GM23338 (cell line): ENCODE data around the gene FZD4. TPM values are rescaled to one million over a fixed set of nuclear protein-coding genes. Genes with fewer than 3 reads are reported as not detected.

Experiments used
- ATAC-seq: fragments of 200-7000 bp; cut with Tn5 transposase; 3 replicates; pipeline ENCODE4 v1.9.1; 2020
- DNase-seq: peaks from one replicate; pipeline ENCODE4 v3.0.0-alpha.2; 2015; ENCODE audit warnings: low spot score
- H2AFZ ChIP-seq: fragments of 200-600 bp; sonication (generic); 2 replicates; pipeline ENCODE4 v1.8.0; 2016; ENCODE audit warnings: antibody characterized with exemption, mild to moderate bottlenecking, moderate library complexity
- H3F3A ChIP-seq: fragments of 200-600 bp; sonication (generic); replicated peaks from 2 replicates; pipeline ENCODE4 v1.8.0; 2017; ENCODE audit warnings: antibody characterized with exemption, mixed run types, low read depth
- H3K27ac ChIP-seq: fragments of 200-600 bp; sonication (generic); 2 replicates; pipeline ENCODE4 v1.6.1; 2016; ENCODE audit warnings: low read depth
- H3K27me3 ChIP-seq: fragments of 200-600 bp; sonication (generic); 2 replicates; pipeline ENCODE4 v1.8.0; 2016; ENCODE audit warnings: mild to moderate bottlenecking, mixed run types, moderate library complexity; ENCODE audit not compliant: insufficient read depth
- H3K36me3 ChIP-seq: fragments of 200-600 bp; sonication (generic); 2 replicates; pipeline ENCODE4 v1.8.0; 2016; ENCODE audit warnings: mild to moderate bottlenecking; ENCODE audit not compliant: insufficient read depth
- H3K4me1 ChIP-seq: fragments of 200-600 bp; sonication (generic); 2 replicates; pipeline ENCODE4 v1.8.0; 2016; ENCODE audit warnings: mild to moderate bottlenecking, moderate library complexity; ENCODE audit not compliant: insufficient read depth
- H3K4me2 ChIP-seq: fragments of 200-600 bp; sonication (generic); 2 replicates; pipeline ENCODE4 v1.7.1; 2017; ENCODE audit warnings: mixed run types
- H3K4me3 ChIP-seq: fragments of 200-600 bp; sonication (generic); 2 replicates; pipeline ENCODE4 v1.6.1; 2016; ENCODE audit warnings: mixed run types
- H3K79me2 ChIP-seq: fragments of 200-600 bp; sonication (generic); replicated peaks from 2 replicates; pipeline ENCODE4 v1.8.0; 2017; ENCODE audit warnings: mild to moderate bottlenecking; ENCODE audit not compliant: insufficient read depth
- H3K9me2 ChIP-seq: fragments of 200-600 bp; sonication (generic); 2 replicates; pipeline ENCODE4 v1.8.0; 2017; ENCODE audit not compliant: insufficient read depth
- H4K20me1 ChIP-seq: fragments of 200-600 bp; sonication (generic); replicated peaks from 2 replicates; pipeline ENCODE4 v1.8.0; 2017; ENCODE audit warnings: mild to moderate bottlenecking; ENCODE audit not compliant: insufficient read depth
- H3K27ac Mint-ChIP-seq: 2 replicates; pipeline ENCODE4 v1.8.0; 2020; ENCODE audit warnings: inconsistent platforms, mild to moderate bottlenecking, moderate library complexity, mixed read lengths
- H3K27me3 Mint-ChIP-seq: 3 replicates; pipeline ENCODE4 v1.8.0; 2022; ENCODE audit warnings: low read depth, mild to moderate bottlenecking, moderate library complexity, mixed read lengths, inconsistent platforms; ENCODE audit not compliant: insufficient read depth, poor library complexity
- H3K36me3 Mint-ChIP-seq: 3 replicates; pipeline ENCODE4 v1.8.0; 2021; ENCODE audit warnings: low read depth, mild to moderate bottlenecking, inconsistent platforms, moderate library complexity, mixed read lengths
- H3K4me1 Mint-ChIP-seq: 3 replicates; pipeline ENCODE4 v1.8.0; 2020; ENCODE audit warnings: mild to moderate bottlenecking, inconsistent platforms, mixed read lengths
- H3K4me3 Mint-ChIP-seq: 3 replicates; pipeline ENCODE4 v1.8.0; 2021; ENCODE audit warnings: moderate library complexity, mild to moderate bottlenecking, inconsistent platforms, mixed read lengths
- H3K9me3 Mint-ChIP-seq: 3 replicates; pipeline ENCODE4 v1.8.0; 2020; ENCODE audit warnings: moderate library complexity, mild to moderate bottlenecking, inconsistent platforms, mixed read lengths
- CREB1 ChIP-seq: fragments of 250-450 bp; sonication (Bioruptor Pico); IDR thresholded peaks from 2 replicates; pipeline ENCODE4 v1.5.0; 2020; ENCODE audit warnings: low read depth, mild to moderate bottlenecking, moderate library complexity
- CTCF ChIP-seq, 2 experiments: fragments of 200-600 bp in 1 of 2; sonication (generic) in 1 of 2; conservative IDR thresholded peaks; 2 replicates each; pipeline versions ENCODE4 v1.5.1 to v1.6.1; 2016 to 2017; ENCODE audit warnings: antibody characterized with exemption in 2 of 2, low read depth in 2 of 2, mild to moderate bottlenecking in 2 of 2, moderate library complexity in 1 of 2
- ETS1 ChIP-seq: IDR thresholded peaks from 2 replicates; pipeline ENCODE4 v1.6.1; 2016; ENCODE audit warnings: antibody characterized with exemption
- EZH2 ChIP-seq: fragments of 200-600 bp; sonication (generic); IDR thresholded peaks from one replicate; pipeline ENCODE4 v1.8.0; 2017; ENCODE audit warnings: antibody characterized with exemption, mild to moderate bottlenecking, low read depth; ENCODE audit not compliant: unreplicated experiment
- EZH2phosphoT487 ChIP-seq: fragments of 200-600 bp; sonication (generic); IDR thresholded peaks from one replicate; pipeline ENCODE4 v1.8.1; 2018; ENCODE audit warnings: antibody characterized with exemption; ENCODE audit not compliant: unreplicated experiment
- JUNB ChIP-seq: IDR thresholded peaks from one replicate; pipeline ENCODE4 v1.6.1; 2016; ENCODE audit warnings: antibody characterized with exemption; ENCODE audit not compliant: unreplicated experiment
- NANOG ChIP-seq: IDR thresholded peaks from 2 replicates; pipeline ENCODE4 v1.6.1; 2016; ENCODE audit warnings: antibody characterized with exemption, borderline replicate concordance
- POLR2AphosphoS5 ChIP-seq: IDR thresholded peaks from 2 replicates; pipeline ENCODE4 v1.6.1; 2016; ENCODE audit warnings: antibody characterized with exemption, low read depth
- REST ChIP-seq: IDR thresholded peaks from one replicate; pipeline ENCODE4 v1.6.1; 2018; ENCODE audit warnings: antibody characterized with exemption; ENCODE audit not compliant: unreplicated experiment
- STAT1 ChIP-seq: IDR thresholded peaks from one replicate; pipeline ENCODE4 v1.6.1; 2016; ENCODE audit warnings: antibody characterized with exemption; ENCODE audit not compliant: unreplicated experiment
- ZNF114 ChIP-seq: fragments of 250-450 bp; sonication (Bioruptor Pico); IDR thresholded peaks from 2 replicates; pipeline ENCODE4 v1.5.0; 2020; ENCODE audit warnings: mild to moderate bottlenecking, moderate library complexity
- ZNF331 ChIP-seq: fragments of 250-450 bp; sonication (Bioruptor Pico); IDR thresholded peaks from 2 replicates; pipeline ENCODE4 v1.5.0; 2020; ENCODE audit warnings: low read depth, mild to moderate bottlenecking, moderate library complexity
- ZNF462 ChIP-seq: fragments of 250-450 bp; sonication (Bioruptor Pico); IDR thresholded peaks from 2 replicates; pipeline ENCODE4 v1.5.0; 2020; ENCODE audit warnings: mild to moderate bottlenecking, moderate library complexity
- polyA plus RNA-seq: library from polyadenylated mRNA; unstranded; fragments of >200 nt; fragmentation: Nextera tagmentation; extraction: Ambion mirVana; gene quantifications from 2 replicates; pipeline ENCODE4 v1.2.1, GENCODE V29; 2016
- total RNA-seq: library from RNA; depleted of rRNA; stranded (reverse); fragments of >200 nt; shearing (Covaris generic); gene quantifications from 2 replicates; pipeline ENCODE4 v1.2.3, GENCODE V29; 2014

Gene FZD4
- total and polyA plus RNA-seq, 2 experiments from 2014 or later: 1.4 to 8.9 TPM

DNA sequence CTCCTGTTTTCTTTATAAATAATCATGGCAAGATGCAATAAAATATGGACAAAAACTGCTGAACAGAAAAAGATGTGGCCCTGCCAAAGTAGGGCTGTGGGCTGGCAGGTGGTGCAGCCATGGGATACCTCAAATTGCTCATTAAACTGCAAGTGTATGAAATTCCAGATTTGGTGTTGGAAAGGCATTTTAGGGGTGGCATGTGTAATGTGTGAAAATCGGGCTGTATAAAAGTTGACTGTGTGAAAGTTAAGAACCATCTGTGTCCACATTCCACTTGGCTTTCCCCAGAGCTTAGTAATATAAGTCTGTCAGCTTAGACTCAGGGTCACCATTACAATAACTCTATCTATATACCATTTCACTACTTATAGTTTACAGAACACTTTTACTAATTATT, 34.8 kb upstream of the FZD4 start:
- H3K4me3 ChIP-seq: no peak overlapping the region
- Mint-ChIP-seq H3K4me3 (no peak overlapping the region), H3K9me3 (no peaks in the 10 kb centered on the region), H3K4me1 (peaks cover 25% of the 10 kb centered on the region), H3K27me3 (no peaks in the 10 kb centered on the region), H3K27ac (no peak overlapping the region), H3K36me3 (no peaks in the 10 kb centered on the region)
- no peak for DNase-seq
- ATAC-seq: peak; percentile 24; the same call in 2 of the 3 replicates
- H3K4me1 ChIP-seq: no peaks in the 10 kb centered on the region
- H3F3A ChIP-seq: no peaks in the 10 kb centered on the region
- H3K27me3 ChIP-seq: no peaks in the 10 kb centered on the region
- H3K27ac ChIP-seq: peak overlapping the region; percentile 59; the same call in 1 of the 2 replicates
- no peaks in the 10 kb centered on the region for H3K9me2 ChIP-seq
- no peaks in the 10 kb centered on the region for H3K79me2 ChIP-seq
- H2AFZ ChIP-seq: no peak overlapping the region
- H3K4me2 ChIP-seq: no peak overlapping the region
- TF ChIP-seq EZH2 (no peak), ZNF462 (no peak), NANOG (no peak), REST (no peak), EZH2phosphoT487 (no peak), CREB1 (no peak), ZNF114 (CRISPR knock-in tag) (no peak), JUNB (no peak), CTCF (conservative IDR thresholded peaks at IDR 0.05; ENCODE audit: low read depth in 2 of 2) (no peak), POLR2AphosphoS5 (no peak), ZNF331 (CRISPR knock-in tag) (no peak), ETS1 (no peak), STAT1 (no peak)
- H3K36me3 ChIP-seq: no peaks in the 10 kb centered on the region
- no peaks in the 10 kb centered on the region for H4K20me1 ChIP-seq
